Adrenal gland (tissue), 12 donors: Measurements from ENCODE around the gene ZAP70. TPM values are rescaled to one million over a fixed set of nuclear protein-coding genes. Genes with fewer than 3 reads are reported as not detected.

Source experiments
- DNase-seq, 7 donors: peaks; one replicate each; pipeline ENCODE4 v3.0.0-alpha.2; 2019 to 2020
- H3K27ac ChIP-seq, 5 donors: fragments of 200-600 bp; sonication (generic) in 4 of 5; 1 replicate in 3 of 5; 2 replicates in 2 of 5; pipeline versions ENCODE4 v1.5.1 to v1.8.0; 2016 to 2020; ENCODE audit warnings: mild to moderate bottlenecking in 1 of 5
- H3K27me3 ChIP-seq: fragments of 200-600 bp; 2 replicates; pipeline ENCODE4 v1.8.0; 2021
- H3K36me3 ChIP-seq, 2 donors: fragments of 200-600 bp; replicated peaks in 1 of 2; 1 replicate in 1 of 2; 2 replicates in 1 of 2; pipeline versions ENCODE4 v1.5.1 to v1.8.0; 2018 to 2022
- H3K4me1 ChIP-seq, 2 donors: fragments of 200-600 bp; replicated peaks in 1 of 2; 1 replicate in 1 of 2; 2 replicates in 1 of 2; pipeline versions ENCODE4 v1.5.1 to v1.8.0; 2018 to 2021
- H3K4me3 ChIP-seq, 4 donors: fragments of 200-600 bp; sonication (generic) in 3 of 4; one replicate each; pipeline ENCODE4 v1.5.1; 2016 to 2018
- H3K9me3 ChIP-seq, 3 donors: fragments of 200-600 bp; sonication (generic) in 1 of 3; replicated peaks in 1 of 3; 1 replicate in 2 of 3; 2 replicates in 1 of 3; pipeline versions ENCODE4 v1.5.1 to v1.8.0; 2016 to 2021
- CTCF ChIP-seq, 6 experiments: fragments of 450-650 bp in 4 of 6; fragments of 200-600 bp in 2 of 6; sonication (generic) in 1 of 6; IDR thresholded peaks; 1 replicate in 5 of 6; 2 replicates in 1 of 6; pipeline versions ENCODE4 v1.5.1 to v1.8.0; 2016 to 2021; ENCODE audit warnings: antibody characterized with exemption in 6 of 6, mild to moderate bottlenecking in 2 of 6, moderate library complexity in 1 of 6
- POLR2A ChIP-seq, 2 donors: fragments of 450-650 bp; IDR thresholded peaks; one replicate each; pipeline ENCODE4 v1.6.1; 2017; ENCODE audit warnings: antibody characterized with exemption in 2 of 2, mild to moderate bottlenecking in 2 of 2, moderate library complexity in 1 of 2
- WGBS, 4 donors: extraction: QIAGEN DNeasy Blood & Tissue Kit in 2 of 4; methylation state at CpG; one replicate each; pipeline versions ENCODE4 v1.1.5 to v1.1.7; 2013 to 2017; 5-methylcytosine and 5-hydroxymethylcytosine counted together
- intact Hi-C, 2 donors: fragments of 100-400 bp; cut with DNase I; formaldehyde crosslinking; loops; one replicate each; pipeline versions ENCODE4 v1.14.1 to v1.15.0; 2022 to 2023
- polyA plus RNA-seq, 3 donors: library from polyadenylated mRNA; stranded (reverse); fragments of 200-250 nt in 2 of 3; fragments of 350-450 nt in 1 of 3; fragmentation: Illumina TruSeq in 1 of 3; extraction: RNeasy Lipid Tissue Mini Kit (QIAGEN cat#74804) in 1 of 3; gene quantifications; one replicate each; pipeline ENCODE4 v1.2.3, GENCODE V29; 2013 to 2014
- total RNA-seq, 9 donors: library from RNA; depleted of rRNA in 4 of 9; stranded (reverse); fragments of >200 nt in 4 of 9; fragments of 120-200 nt in 1 of 9; fragmentation: NEBNext Ultra II Directional in 1 of 9; extraction: Animal tissue kit (Norgen Biotek cat#: 25700) in 1 of 9; gene quantifications; one replicate each; pipeline versions ENCODE4 v1.1.0 to v1.2.4, GENCODE V29; 2013 to 2023
- donor health status: healthy with polysubstance abuse.
- donor health status: Bipolar disorder and iron deficiency.
- donor health status: DM: yes; HTN: yes; CAD: no.
- donor health status: DM: no; HTN: no; CAD: no.
- donor health status: DM: no; HTN: no; CAD: no.
- donor health status: DM: yes; HTN: yes; CAD: no.

The ZAP70 gene
- total and polyA plus RNA-seq, 12 donors, result 0.33 to 8.3 (median 2.5) TPM

GRCh38 chr2:97716695-97717612 is 3.6 kb downstream of the ZAP70 start:
- Histone ChIP-seq H3K4me1 (no peaks in the 10 kb centered on the region), H3K36me3 (no peaks in the 10 kb centered on the region), H3K9me3 (no peaks in the 10 kb centered on the region), H3K27me3 (no peaks in the 10 kb centered on the region), H3K27ac (no peak overlapping the region), H3K4me3 (no peak overlapping the region)
- DNase-seq, result no peak
- intact Hi-C loops, result no loop called here
- WGBS, 4 donors, result 70 to 83% (median 80%) methylated on average over 14 to 21 of the region's 21 CpGs
- no peak for TF ChIP-seq CTCF (IDR thresholded peaks at IDR 0.05)

- no peaks in the 10 kb centered on the region for H3K4me1 ChIP-seq
- 37 to 66% (median 62%) methylated on average over 2 to 3 of the region's 3 CpGs for WGBS, 4 donors
- H3K4me3 ChIP-seq, result no peak overlapping the region
- no peaks in the 10 kb centered on the region for H3K36me3 ChIP-seq
- no peaks in the 10 kb centered on the region for H3K9me3 ChIP-seq
- intact Hi-C loops, result no loop called here
- no peak overlapping the region for H3K27ac ChIP-seq
- TF ChIP-seq CTCF (IDR thresholded peaks at IDR 0.05) (no peak), POLR2A (IDR thresholded peaks at IDR 0.05) (no peak)
- DNase-seq, result no peak
- H3K27me3 ChIP-seq, result no peaks in the 10 kb centered on the region
These were observed 4.2 kb downstream of the ZAP70 start for GRCh38 chr2:97717613-97717995.

GRCh38 chr2:97718051-97718882 is 4.9 kb downstream of the ZAP70 start:
- no peak for DNase-seq
- no peak overlapping the region for H3K4me3 ChIP-seq

More at GRCh38 chr2:97718051-97718882, 4.9 kb downstream of the ZAP70 start:
- intact Hi-C loops, result no loop called here
- H3K36me3 ChIP-seq, result no peaks in the 10 kb centered on the region
- TF ChIP-seq POLR2A (IDR thresholded peaks at IDR 0.05), result no peak
- no peak for TF ChIP-seq CTCF (IDR thresholded peaks at IDR 0.05)
- H3K27me3 ChIP-seq, result no peaks in the 10 kb centered on the region
- no peaks in the 10 kb centered on the region for H3K9me3 ChIP-seq
- H3K4me1 ChIP-seq, result no peaks in the 10 kb centered on the region
- 68 to 87% (median 70%) methylated on average over 15 to 21 of the region's 21 CpGs for whole genome bisulfite sequencing, 4 donors
- H3K27ac ChIP-seq, result no peak overlapping the region
